ENCODE measurements around the gene GIGYF2. TPM values are rescaled to one million over a fixed set of nuclear protein-coding genes. Genes with fewer than 3 reads are reported as not detected.

Gene GIGYF2
- total RNA-seq, 1 donor from 2014 or later, result 70.5 TPM

DNA sequence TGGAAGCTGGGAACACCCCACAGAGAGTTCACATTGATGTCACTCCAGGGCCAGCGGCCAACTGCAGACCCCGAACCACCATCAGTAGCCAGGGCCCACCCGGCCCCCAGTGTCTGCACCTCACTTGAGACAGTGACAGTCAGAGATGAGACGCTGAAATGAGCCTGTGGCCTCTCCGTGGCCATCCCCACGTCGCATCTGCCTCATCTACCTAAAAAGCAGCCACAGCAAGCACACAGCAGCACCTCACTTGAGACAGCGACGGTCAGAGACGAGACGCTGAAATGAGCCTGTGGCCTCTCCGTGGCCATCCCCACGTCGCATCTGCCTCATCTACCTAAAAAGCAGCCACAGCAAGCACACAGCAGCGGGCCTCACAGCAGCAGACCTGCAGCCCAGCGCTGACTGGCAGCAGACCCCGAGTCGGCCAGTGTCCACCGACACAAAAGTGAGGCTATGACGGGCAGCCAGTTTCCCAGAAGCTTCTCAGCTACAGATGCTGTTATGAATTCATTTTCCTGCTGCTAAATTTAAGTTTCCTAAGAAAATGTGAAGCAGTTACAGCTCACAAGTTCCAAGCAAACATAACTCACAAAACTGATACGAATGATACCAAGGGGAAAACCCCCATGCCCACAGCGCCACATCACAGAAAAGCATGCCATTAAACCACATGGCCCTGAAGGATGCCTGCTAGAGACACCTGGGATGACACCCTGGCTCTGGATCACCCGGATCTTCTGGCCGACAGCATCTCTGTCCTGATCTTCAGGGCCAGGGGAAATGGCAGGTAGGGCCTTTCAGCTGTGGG, 200.7 kb downstream of the GIGYF2 start:
- H3K27me3 ChIP-seq, result peaks cover 13% of the 10 kb centered on the region
- no peaks in the 10 kb centered on the region for H3K4me1 ChIP-seq
- DNase-seq (no peak), ATAC-seq (no peak)
- no peak overlapping the region for H3K27ac ChIP-seq
- H3K9me3 ChIP-seq, result no peaks in the 10 kb centered on the region
- intact Hi-C loops (cut with DNase I), result no loop called here
- H3K36me3 ChIP-seq, result no peaks in the 10 kb centered on the region
- H3K4me3 ChIP-seq, result no peak overlapping the region
- TF ChIP-seq CTCF (IDR thresholded peaks at IDR 0.05), result no peak

DNA sequence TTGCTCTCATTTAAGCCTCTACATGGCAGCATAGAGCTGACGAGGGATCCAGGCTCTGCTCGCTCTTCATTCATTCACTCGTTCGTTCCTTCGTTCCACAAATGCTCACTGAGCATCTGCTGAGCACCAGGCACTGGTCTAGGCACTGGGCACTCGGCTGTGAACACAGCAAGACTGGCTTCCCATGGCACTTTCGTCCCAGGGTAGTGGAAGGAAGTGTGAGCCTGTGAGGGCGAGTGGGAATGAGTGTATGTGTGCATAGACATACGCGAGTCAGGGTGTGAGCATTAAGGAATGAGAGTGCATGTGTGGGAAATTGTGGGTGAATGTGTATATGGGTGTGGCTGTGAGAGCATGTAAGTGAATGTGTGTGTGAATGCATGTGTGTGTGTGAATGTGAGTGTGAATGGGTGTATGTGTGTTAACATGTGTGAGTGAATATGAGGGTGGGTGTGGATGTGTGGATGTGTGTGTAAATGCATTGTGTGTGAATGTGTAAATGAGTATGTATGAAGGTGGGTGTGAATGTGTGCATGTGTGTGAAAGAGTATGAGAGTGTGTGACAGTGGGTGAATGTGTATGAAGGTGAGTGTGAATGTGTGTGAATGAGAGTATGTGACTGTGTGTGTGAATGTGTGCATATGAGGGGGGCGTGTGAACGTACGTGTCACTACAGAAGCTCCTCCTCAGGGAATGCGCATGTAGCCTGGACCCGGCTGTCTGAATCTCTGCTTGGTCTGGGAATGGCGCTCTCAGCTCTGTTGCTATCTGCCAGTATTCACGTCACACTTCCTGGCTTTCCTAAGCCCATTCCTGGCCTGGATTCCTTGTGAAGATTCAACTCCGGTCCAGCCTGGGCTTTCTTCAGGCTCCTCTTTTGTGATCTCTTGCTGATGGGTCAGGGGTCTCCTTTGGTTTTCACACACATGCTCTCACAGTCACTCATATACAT, 201.7 kb downstream of the GIGYF2 start:
- intact Hi-C loops (cut with DNase I), result no loop called here
- Histone ChIP-seq H3K4me3 (no peak overlapping the region), H3K4me1 (no peaks in the 10 kb centered on the region), H3K27ac (no peak overlapping the region), H3K27me3 (peaks cover 13% of the 10 kb centered on the region), H3K9me3 (no peaks in the 10 kb centered on the region), H3K36me3 (no peaks in the 10 kb centered on the region)
- DNase-seq (no peak), ATAC-seq (no peak)
- TF ChIP-seq CTCF (IDR thresholded peaks at IDR 0.05), result no peak

- H3K27ac ChIP-seq, result no peak overlapping the region
- intact Hi-C loops (cut with DNase I), result no loop called here
- DNase-seq, result no peak
- no peak for TF ChIP-seq CTCF (IDR thresholded peaks at IDR 0.05)
- no peaks in the 10 kb centered on the region for H3K4me1 ChIP-seq
- H3K36me3 ChIP-seq, result no peaks in the 10 kb centered on the region
- peaks cover 13% of the 10 kb centered on the region for H3K27me3 ChIP-seq
- no peak for ATAC-seq
- H3K9me3 ChIP-seq, result no peaks in the 10 kb centered on the region
- no peak overlapping the region for H3K4me3 ChIP-seq
Observed at GRCh38 chr2:232900811-232901735, 203.9 kb downstream of the GIGYF2 start.

- Histone ChIP-seq H3K4me1 (no peaks in the 10 kb centered on the region), H3K36me3 (no peaks in the 10 kb centered on the region), H3K27ac (no peak overlapping the region), H3K4me3 (no peak overlapping the region), H3K9me3 (no peaks in the 10 kb centered on the region), H3K27me3 (peaks cover 13% of the 10 kb centered on the region)
- ATAC-seq (peak; percentile 42), DNase-seq (no peak)
- intact Hi-C loops (cut with DNase I), result no loop called here
- TF ChIP-seq CTCF (IDR thresholded peaks at IDR 0.05), result no peak
Observed at GRCh38 chr2:232901736-232902578, 204.8 kb downstream of the GIGYF2 start.
